Adrenal gland (tissue), 12 donors: Measurements from ENCODE around the gene TRIM72. TPM values are rescaled to one million over a fixed set of nuclear protein-coding genes. Genes with fewer than 3 reads are reported as not detected.

Experiments used
- DNase-seq, 7 donors: peaks; one replicate each; pipeline ENCODE4 v3.0.0-alpha.2; 2019 to 2020
- H3K27ac ChIP-seq, 5 donors: fragments of 200-600 bp; sonication (generic) in 4 of 5; 1 replicate in 3 of 5; 2 replicates in 2 of 5; pipeline versions ENCODE4 v1.5.1 to v1.8.0; 2016 to 2020; ENCODE audit warnings: mild to moderate bottlenecking in 1 of 5
- H3K27me3 ChIP-seq: fragments of 200-600 bp; 2 replicates; pipeline ENCODE4 v1.8.0; 2021
- H3K36me3 ChIP-seq, 2 donors: fragments of 200-600 bp; replicated peaks in 1 of 2; 1 replicate in 1 of 2; 2 replicates in 1 of 2; pipeline versions ENCODE4 v1.5.1 to v1.8.0; 2018 to 2022
- H3K4me1 ChIP-seq, 2 donors: fragments of 200-600 bp; replicated peaks in 1 of 2; 1 replicate in 1 of 2; 2 replicates in 1 of 2; pipeline versions ENCODE4 v1.5.1 to v1.8.0; 2018 to 2021
- H3K4me3 ChIP-seq, 4 donors: fragments of 200-600 bp; sonication (generic) in 3 of 4; one replicate each; pipeline ENCODE4 v1.5.1; 2016 to 2018
- H3K9me3 ChIP-seq, 3 donors: fragments of 200-600 bp; sonication (generic) in 1 of 3; replicated peaks in 1 of 3; 1 replicate in 2 of 3; 2 replicates in 1 of 3; pipeline versions ENCODE4 v1.5.1 to v1.8.0; 2016 to 2021
- CTCF ChIP-seq, 6 experiments: fragments of 450-650 bp in 4 of 6; fragments of 200-600 bp in 2 of 6; sonication (generic) in 1 of 6; IDR thresholded peaks; 1 replicate in 5 of 6; 2 replicates in 1 of 6; pipeline versions ENCODE4 v1.5.1 to v1.8.0; 2016 to 2021; ENCODE audit warnings: antibody characterized with exemption in 6 of 6, mild to moderate bottlenecking in 2 of 6, moderate library complexity in 1 of 6
- POLR2A ChIP-seq, 2 donors: fragments of 450-650 bp; IDR thresholded peaks; one replicate each; pipeline ENCODE4 v1.6.1; 2017; ENCODE audit warnings: antibody characterized with exemption in 2 of 2, mild to moderate bottlenecking in 2 of 2, moderate library complexity in 1 of 2
- WGBS, 4 donors: extraction: QIAGEN DNeasy Blood & Tissue Kit in 2 of 4; methylation state at CpG; one replicate each; pipeline versions ENCODE4 v1.1.5 to v1.1.7; 2013 to 2017; 5-methylcytosine and 5-hydroxymethylcytosine counted together
- intact Hi-C, 2 donors: fragments of 100-400 bp; cut with DNase I; formaldehyde crosslinking; loops; one replicate each; pipeline versions ENCODE4 v1.14.1 to v1.15.0; 2022 to 2023
- polyA plus RNA-seq, 3 donors: library from polyadenylated mRNA; stranded (reverse); fragments of 200-250 nt in 2 of 3; fragments of 350-450 nt in 1 of 3; fragmentation: Illumina TruSeq in 1 of 3; extraction: RNeasy Lipid Tissue Mini Kit (QIAGEN cat#74804) in 1 of 3; gene quantifications; one replicate each; pipeline ENCODE4 v1.2.3, GENCODE V29; 2013 to 2014
- total RNA-seq, 9 donors: library from RNA; depleted of rRNA in 4 of 9; stranded (reverse); fragments of >200 nt in 4 of 9; fragments of 120-200 nt in 1 of 9; fragmentation: NEBNext Ultra II Directional in 1 of 9; extraction: Animal tissue kit (Norgen Biotek cat#: 25700) in 1 of 9; gene quantifications; one replicate each; pipeline versions ENCODE4 v1.1.0 to v1.2.4, GENCODE V29; 2013 to 2023
- donor health status: healthy with polysubstance abuse.
- donor health status: Bipolar disorder and iron deficiency.
- donor health status: DM: yes; HTN: yes; CAD: no.
- donor health status: DM: no; HTN: no; CAD: no.
- donor health status: DM: no; HTN: no; CAD: no.
- donor health status: DM: yes; HTN: yes; CAD: no.

TRIM72 gene
- total and polyA plus RNA-seq, 12 donors = 0.03 to 0.24 (median 0.06) TPM; not detected in 7

GRCh38 chr16:31221357-31222160 is 7.6 kb downstream of the TRIM72 start:
- TF ChIP-seq POLR2A (IDR thresholded peaks at IDR 0.05) (no peak), CTCF (IDR thresholded peaks at IDR 0.05) (no peak)
- H3K9me3 ChIP-seq = no peaks in the 10 kb centered on the region
- H3K4me3 ChIP-seq = no peak overlapping the region
- no peak for DNase-seq
- H3K27me3 ChIP-seq = peaks cover 15% of the 10 kb centered on the region
- 73 to 79% (median 77%) methylated on average over 12 of the region's 12 CpGs for WGBS, 4 donors
- H3K27ac ChIP-seq = no peak overlapping the region
- intact Hi-C loops = no loop called here
- peaks cover under 1 to 6% of the 10 kb centered on the region in 2 donors for H3K4me1 ChIP-seq
- H3K36me3 ChIP-seq = no peaks in the 10 kb centered on the region

GRCh38 chr16:31223044-31223443 is 9.1 kb downstream of the TRIM72 start:
- H3K27me3 ChIP-seq = peaks cover 9% of the 10 kb centered on the region
- 85 to 91% (median 91%) methylated on average over 3 to 5 of the region's 5 CpGs; no CpG with 5 or more reads in 1 of the 4 donors for WGBS, 4 donors
- intact Hi-C loops = no loop called here

GRCh38 chr16:31224092-31224955 is 10.4 kb downstream of the TRIM72 start:
- Histone ChIP-seq H3K4me1 (no peaks in the 10 kb centered on the region), H3K36me3 (no peaks in the 10 kb centered on the region), H3K27ac (no peak overlapping the region), H3K27me3 (no peaks in the 10 kb centered on the region), H3K4me3 (no peak overlapping the region), H3K9me3 (no peaks in the 10 kb centered on the region)
- WGBS, 4 donors = 78 to 87% (median 82%) methylated on average over 29 to 80 of the region's 80 CpGs
- no peak for DNase-seq
- TF ChIP-seq CTCF (IDR thresholded peaks at IDR 0.05) (no peak), POLR2A (IDR thresholded peaks at IDR 0.05) (no peak)
- intact Hi-C loops = no loop called here

More at GRCh38 chr16:31223044-31223443, 9.1 kb downstream of the TRIM72 start:
- no peak for TF ChIP-seq CTCF (IDR thresholded peaks at IDR 0.05)
- no peak for TF ChIP-seq POLR2A (IDR thresholded peaks at IDR 0.05)
- DNase-seq = no peak
- H3K4me3 ChIP-seq = no peak overlapping the region
- no peaks in the 10 kb centered on the region for H3K4me1 ChIP-seq
- H3K27ac ChIP-seq = no peak overlapping the region
- no peaks in the 10 kb centered on the region for H3K9me3 ChIP-seq
- no peaks in the 10 kb centered on the region for H3K36me3 ChIP-seq

GRCh38 chr16:31225193-31225592 is 11.3 kb downstream of the TRIM72 start:
- Histone ChIP-seq H3K9me3 (no peaks in the 10 kb centered on the region), H3K27me3 (no peaks in the 10 kb centered on the region), H3K36me3 (no peaks in the 10 kb centered on the region), H3K4me3 (no peak overlapping the region), H3K4me1 (no peaks in the 10 kb centered on the region), H3K27ac (no peak overlapping the region)
- TF ChIP-seq CTCF (IDR thresholded peaks at IDR 0.05) (no peak), POLR2A (IDR thresholded peaks at IDR 0.05) (no peak)
- 91 to 100% (median 97%) methylated on average over 3 of the region's 3 CpGs for WGBS, 4 donors
- intact Hi-C loops = no loop called here
- no peak for DNase-seq
